ENCODE measurements around the gene STK36.

DNA sequence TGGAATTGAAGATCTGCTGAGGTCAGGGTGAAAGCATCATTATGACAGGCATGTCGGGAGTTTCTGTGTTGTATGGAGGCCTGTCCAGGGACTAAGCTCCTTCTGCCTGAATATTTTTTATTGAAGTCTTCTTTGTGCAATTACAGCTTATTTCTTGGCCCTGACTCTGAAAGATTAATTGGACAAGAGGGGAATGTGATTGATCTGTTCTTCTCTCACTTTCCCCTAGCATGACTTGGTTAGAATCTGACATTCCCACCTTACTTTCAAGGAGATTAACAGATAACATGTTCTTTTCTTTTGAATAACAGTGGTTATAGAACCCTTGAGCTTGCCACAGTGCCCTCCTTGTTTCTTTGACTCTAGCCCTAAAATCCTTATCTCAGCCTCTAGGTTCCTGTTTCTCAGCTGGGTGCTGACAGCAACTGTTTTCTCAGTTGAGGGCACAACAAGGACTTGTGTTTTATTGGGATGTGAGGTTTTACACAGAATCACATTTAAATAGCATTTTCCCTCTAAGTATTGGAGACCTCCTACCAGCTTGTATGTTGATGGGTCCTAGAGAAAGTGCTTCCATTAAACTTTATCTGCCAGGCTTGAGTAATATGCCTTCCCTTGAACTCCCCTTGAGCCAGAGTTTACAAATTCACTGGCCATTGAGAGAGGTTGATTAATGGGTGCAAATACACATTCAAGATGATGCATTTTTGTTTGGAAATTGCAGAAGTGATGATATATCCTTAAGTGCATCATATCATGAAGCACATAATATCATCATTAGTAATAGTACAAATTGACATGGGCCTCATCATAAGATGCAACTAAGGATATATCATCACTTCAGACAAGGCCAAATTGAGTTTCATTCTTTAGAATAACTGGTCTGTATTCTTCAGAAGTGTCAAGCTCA is 51.2 kb downstream of the STK36 start:
- TF ChIP-seq POLR2AphosphoS5 (IDR thresholded peaks at IDR 0.05), result no peak
- TF ChIP-seq, protein P1, sequence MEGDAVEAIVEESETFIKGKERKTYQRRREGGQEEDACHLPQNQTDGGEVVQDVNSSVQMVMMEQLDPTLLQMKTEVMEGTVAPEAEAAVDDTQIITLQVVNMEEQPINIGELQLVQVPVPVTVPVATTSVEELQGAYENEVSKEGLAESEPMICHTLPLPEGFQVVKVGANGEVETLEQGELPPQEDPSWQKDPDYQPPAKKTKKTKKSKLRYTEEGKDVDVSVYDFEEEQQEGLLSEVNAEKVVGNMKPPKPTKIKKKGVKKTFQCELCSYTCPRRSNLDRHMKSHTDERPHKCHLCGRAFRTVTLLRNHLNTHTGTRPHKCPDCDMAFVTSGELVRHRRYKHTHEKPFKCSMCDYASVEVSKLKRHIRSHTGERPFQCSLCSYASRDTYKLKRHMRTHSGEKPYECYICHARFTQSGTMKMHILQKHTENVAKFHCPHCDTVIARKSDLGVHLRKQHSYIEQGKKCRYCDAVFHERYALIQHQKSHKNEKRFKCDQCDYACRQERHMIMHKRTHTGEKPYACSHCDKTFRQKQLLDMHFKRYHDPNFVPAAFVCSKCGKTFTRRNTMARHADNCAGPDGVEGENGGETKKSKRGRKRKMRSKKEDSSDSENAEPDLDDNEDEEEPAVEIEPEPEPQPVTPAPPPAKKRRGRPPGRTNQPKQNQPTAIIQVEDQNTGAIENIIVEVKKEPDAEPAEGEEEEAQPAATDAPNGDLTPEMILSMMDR (IDR thresholded peaks at IDR 0.05), result no peak
- TF ChIP-seq POLR2A (IDR thresholded peaks at IDR 0.05), result no peak

Data from sigmoid colon (tissue), 4 donors.